GM12873 (cell line): ENCODE measurements around the gene WDFY1.

Source experiments
- TF ChIP-seq, protein P1 (sequence below): IDR thresholded peaks from 2 replicates; pipeline ENCODE4 v1.5.1; 2012; ENCODE audit warnings: low read depth, mild to moderate bottlenecking, moderate library complexity, low read length, control low read depth; ENCODE audit not compliant: insufficient read depth; ENCODE audit errors: missing control alignments

Gene WDFY1

GRCh38 chr2:223934870-223935269, 10.3 kb downstream of the WDFY1 start:
- TF ChIP-seq, protein P1, sequence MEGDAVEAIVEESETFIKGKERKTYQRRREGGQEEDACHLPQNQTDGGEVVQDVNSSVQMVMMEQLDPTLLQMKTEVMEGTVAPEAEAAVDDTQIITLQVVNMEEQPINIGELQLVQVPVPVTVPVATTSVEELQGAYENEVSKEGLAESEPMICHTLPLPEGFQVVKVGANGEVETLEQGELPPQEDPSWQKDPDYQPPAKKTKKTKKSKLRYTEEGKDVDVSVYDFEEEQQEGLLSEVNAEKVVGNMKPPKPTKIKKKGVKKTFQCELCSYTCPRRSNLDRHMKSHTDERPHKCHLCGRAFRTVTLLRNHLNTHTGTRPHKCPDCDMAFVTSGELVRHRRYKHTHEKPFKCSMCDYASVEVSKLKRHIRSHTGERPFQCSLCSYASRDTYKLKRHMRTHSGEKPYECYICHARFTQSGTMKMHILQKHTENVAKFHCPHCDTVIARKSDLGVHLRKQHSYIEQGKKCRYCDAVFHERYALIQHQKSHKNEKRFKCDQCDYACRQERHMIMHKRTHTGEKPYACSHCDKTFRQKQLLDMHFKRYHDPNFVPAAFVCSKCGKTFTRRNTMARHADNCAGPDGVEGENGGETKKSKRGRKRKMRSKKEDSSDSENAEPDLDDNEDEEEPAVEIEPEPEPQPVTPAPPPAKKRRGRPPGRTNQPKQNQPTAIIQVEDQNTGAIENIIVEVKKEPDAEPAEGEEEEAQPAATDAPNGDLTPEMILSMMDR = no peak

GRCh38 chr2:223932816-223933800, 12.0 kb downstream of the WDFY1 start:
- TF ChIP-seq, protein P1 = no peak

- TF ChIP-seq, protein P1 = no peak
Measured at GRCh38 chr2:223930103-223930976, 14.8 kb downstream of the WDFY1 start.

DNA sequence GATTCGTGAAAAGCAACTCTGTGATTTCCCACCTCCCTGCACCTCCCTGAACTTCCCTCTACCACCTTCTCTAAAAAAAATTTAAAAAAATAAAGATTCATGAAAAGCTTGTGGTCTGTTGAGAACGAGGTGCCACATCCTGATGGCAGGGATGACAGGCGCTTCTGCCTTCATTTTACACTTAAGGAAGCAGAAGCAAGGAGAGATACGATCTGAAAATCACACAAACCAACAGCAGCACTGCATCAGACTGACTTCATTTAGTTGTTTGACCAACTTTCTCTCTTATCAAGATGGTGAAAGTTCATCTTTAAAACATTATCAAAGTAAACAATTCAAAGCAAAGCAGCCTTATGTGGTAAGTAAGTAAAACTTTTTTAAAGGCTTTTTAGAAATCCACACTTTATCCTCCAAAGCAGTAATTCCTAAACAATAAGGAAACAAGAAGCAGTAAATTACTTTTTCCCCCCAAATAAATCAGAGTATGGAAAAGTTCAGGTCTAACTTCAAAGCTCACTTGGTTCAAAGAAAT, 15.5 kb downstream of the WDFY1 start:
- TF ChIP-seq, protein P1 = no peak

GRCh38 chr2:223928113-223929006, 16.8 kb downstream of the WDFY1 start:
- TF ChIP-seq, protein P1 = no peak

DNA sequence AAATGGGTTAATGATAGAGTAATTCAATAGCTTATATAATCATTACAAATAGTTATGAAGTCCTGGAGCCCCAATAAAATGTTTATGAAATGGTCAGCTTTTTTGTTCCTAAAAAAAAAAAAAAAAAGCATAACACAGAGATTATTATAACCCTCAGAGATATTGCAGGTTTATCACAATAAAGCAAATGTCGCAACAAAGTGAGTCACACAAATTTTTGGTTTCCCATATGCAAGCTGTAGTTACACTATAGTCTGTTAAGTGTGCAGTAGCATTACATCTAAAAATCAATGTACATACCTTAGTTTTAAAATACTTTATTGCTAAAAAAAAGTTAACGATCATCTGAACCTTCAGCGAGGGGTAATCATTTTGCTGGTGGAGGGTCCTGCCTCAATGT, 20.0 kb downstream of the WDFY1 start:
- TF ChIP-seq, protein P1 = no peak
